NCI-H2196 (cell line): ENCODE data around the gene RHBDD3.
"Not testable (repeated sequence)": the region's sequence is repeated elsewhere in the genome, so short reads cannot be mapped to it uniquely, and the experiment has no call there.

Experiments
- DNase-seq: peaks from one replicate; lab custom pipeline; 2025; ENCODE audit not compliant: unreplicated experiment; lab: John Stamatoyannopoulos, UW

Gene RHBDD3

GRCh38 chr22:29219409-29219782 is 48.4 kb downstream of the RHBDD3 start:
- DNase-seq: not testable (repeated sequence)

- no peak for DNase-seq
These were observed 48.9 kb downstream of the RHBDD3 start for GRCh38 chr22:29218758-29219408.

GRCh38 chr22:29217827-29218757 is 49.7 kb downstream of the RHBDD3 start:
- no peak for DNase-seq

- DNase-seq: no peak
These were observed 50.7 kb downstream of the RHBDD3 start for GRCh38 chr22:29216873-29217666.

GRCh38 chr22:29216011-29216872 is 51.5 kb downstream of the RHBDD3 start:
- no peak for DNase-seq

GRCh38 chr22:29215012-29215860 is 52.5 kb downstream of the RHBDD3 start:
- no peak for DNase-seq

GRCh38 chr22:29214232-29214631 is 53.5 kb downstream of the RHBDD3 start:
- DNase-seq: no peak

- DNase-seq: no peak
These were observed 54.3 kb downstream of the RHBDD3 start for GRCh38 chr22:29213493-29213892.

- DNase-seq: no peak
These were observed 55.0 kb downstream of the RHBDD3 start for GRCh38 chr22:29212743-29213142.

- no peak for DNase-seq
These were observed 56.3 kb downstream of the RHBDD3 start for GRCh38 chr22:29211466-29211865.

GRCh38 chr22:29211066-29211465 is 56.7 kb downstream of the RHBDD3 start:
- DNase-seq: no peak
